Activated CD8-positive, alpha-beta memory T cell treated with anti-CD3 and anti-CD28 coated beads for 4 hours (primary cell): ENCODE measurements around the gene GABRP.
"Not testable (repeated sequence)": the region's sequence is repeated elsewhere in the genome, so short reads cannot be mapped to it uniquely, and the experiment has no call there.

Experiments
- DNase-seq, 2 donors: peaks; one replicate each; pipeline ENCODE4 v3.0.0-alpha.2; 2020; ENCODE audit warnings: low read depth in 2 of 2

The GABRP gene

DNA sequence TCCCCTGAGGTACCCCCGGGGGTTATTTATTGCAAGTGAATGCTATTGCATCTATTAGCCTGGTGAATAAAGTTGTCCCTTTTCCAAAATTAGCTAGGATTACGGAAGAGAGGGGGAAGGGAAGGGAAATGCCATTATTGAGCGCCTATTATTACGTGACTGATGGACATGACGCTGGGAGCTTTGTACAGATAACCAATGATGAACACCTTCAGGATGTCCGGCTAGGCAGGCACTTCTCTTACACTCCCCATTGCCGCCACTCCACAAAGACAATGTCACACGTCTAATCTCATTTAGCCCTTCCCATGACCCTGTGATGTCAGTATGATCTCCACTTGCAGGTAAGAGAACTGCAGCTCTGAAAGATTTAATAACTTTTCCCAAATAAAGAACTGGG is 9.4 kb downstream of the GABRP start:
- DNase-seq = no peak

DNA sequence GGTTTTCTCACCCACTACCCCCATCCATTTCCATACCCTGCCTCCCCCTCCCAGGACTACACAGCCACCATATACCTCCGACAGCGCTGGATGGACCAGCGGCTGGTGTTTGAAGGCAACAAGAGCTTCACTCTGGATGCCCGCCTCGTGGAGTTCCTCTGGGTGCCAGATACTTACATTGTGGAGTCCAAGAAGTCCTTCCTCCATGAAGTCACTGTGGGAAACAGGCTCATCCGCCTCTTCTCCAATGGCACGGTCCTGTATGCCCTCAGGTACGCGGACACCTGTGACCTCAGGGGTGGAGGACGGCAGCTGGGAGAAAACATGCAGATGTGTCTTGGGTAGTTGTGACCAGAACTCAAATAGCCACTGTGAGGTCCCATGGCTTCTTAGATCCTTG is 11.6 kb downstream of the GABRP start:
- DNase-seq = no peak

DNA sequence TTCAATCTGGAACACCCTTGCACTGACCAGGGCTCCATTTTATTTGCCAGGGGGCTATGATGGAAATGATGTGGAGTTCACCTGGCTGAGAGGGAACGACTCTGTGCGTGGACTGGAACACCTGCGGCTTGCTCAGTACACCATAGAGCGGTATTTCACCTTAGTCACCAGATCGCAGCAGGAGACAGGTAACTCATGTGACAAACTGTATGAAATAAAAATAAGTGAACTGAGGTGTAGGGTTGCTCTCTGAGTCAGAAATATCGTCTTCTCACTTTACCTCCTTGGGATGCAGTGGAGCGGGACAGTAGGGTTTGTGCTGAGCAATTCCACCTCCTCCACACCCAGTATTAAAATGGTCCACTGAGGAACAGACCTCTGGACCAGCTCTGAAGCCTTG is 22.1 kb downstream of the GABRP start:
- no peak for DNase-seq

DNA sequence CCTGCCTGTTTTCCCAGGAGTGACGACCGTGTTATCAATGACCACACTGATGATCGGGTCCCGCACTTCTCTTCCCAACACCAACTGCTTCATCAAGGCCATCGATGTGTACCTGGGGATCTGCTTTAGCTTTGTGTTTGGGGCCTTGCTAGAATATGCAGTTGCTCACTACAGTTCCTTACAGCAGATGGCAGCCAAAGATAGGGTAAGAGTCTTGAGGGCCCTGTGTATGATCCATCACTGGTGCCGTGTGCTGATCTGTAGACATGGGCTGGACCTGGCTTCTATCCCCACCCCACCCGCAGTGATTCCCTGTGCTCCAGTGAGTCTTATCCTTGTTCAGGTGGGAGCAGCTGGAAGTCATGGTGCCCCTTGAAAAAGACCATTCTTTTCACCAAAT is 26.0 kb downstream of the GABRP start:
- DNase-seq = no peak

DNA sequence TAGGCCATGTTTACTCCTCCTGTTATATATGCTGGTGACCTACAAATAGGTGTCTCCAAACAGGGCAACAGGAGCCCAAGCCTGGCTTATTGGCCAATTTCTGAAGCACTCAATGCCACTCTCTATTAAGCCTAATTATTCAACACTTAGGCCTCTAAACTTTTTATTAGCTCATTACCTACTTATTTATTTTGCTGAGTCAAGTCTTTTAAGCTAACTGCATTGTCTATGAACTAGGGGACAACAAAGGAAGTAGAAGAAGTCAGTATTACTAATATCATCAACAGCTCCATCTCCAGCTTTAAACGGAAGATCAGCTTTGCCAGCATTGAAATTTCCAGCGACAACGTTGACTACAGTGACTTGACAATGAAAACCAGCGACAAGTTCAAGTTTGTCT is 28.2 kb downstream of the GABRP start:
- DNase-seq = no peak

DNA sequence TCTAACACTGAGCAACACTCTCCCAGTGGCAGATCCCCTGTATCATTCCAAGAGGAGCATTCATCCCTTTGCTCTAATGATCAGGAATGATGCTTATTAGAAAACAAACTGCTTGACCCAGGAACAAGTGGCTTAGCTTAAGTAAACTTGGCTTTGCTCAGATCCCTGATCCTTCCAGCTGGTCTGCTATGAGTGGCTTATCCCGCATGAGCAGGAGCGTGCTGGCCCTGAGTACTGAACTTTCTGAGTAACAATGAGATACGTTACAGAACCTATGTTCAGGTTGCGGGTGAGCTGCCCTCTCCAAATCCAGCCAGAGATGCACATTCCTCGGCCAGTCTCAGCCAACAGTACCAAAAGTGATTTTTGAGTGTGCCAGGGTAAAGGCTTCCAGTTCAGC is 29.7 kb downstream of the GABRP start:
- DNase-seq = no peak

DNA sequence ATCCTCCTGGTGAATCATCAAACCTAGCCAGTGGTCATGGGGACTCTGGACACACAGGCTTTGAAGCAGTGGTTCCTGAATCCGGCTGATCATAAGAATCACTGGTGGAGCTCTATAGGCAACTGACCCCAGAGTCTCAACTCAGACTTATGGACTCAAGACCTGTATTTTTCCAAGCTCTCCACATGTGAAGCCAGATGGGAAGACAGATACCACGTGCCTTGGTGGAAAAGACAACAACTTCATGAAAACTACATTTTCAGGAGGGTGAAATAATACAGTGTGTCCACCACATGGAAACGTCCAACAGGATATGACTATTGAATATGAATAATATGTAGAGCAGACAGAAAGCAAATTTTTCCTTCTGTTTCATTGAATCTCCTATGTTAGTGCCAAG is 33.7 kb downstream of the GABRP start:
- no peak for DNase-seq

DNA sequence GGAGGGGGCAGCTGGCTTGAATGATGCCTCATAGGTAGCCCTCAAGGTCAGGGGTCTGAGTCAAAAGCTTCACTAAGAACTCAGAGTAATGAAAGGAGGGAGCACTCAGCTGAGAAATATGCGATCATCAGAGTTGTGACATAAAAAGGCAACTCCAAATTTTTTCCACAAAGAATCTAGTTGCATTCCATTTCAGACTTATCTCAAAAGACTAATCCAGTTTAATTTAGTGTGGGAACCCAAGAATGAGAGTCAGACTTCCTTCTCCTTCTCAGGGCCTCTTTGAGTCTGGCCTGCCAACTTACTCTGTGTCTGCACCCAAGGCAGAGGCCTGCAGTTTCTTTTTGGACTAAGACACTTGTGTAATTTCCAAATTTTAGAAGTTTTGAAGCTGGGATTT is 34.7 kb downstream of the GABRP start:
- no peak for DNase-seq

DNA sequence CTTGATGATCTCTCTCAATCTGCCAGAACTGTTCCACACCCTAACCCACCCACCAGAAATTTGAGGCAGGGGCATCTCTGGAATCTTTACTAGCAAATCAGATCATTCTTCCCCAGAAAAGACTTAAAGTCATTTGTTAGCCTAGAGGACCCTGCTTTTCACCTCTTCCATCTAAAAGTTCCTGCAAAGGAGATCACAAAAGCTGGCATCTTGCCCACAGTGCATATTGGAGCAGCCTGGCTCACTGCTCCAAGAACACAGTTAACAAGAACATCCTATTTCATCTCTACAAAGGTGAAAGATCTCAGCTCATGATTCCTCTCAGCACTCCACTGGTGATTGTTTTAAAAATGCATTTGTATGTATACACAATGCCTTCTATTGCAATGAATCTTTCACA is 36.3 kb downstream of the GABRP start:
- DNase-seq = no peak

DNA sequence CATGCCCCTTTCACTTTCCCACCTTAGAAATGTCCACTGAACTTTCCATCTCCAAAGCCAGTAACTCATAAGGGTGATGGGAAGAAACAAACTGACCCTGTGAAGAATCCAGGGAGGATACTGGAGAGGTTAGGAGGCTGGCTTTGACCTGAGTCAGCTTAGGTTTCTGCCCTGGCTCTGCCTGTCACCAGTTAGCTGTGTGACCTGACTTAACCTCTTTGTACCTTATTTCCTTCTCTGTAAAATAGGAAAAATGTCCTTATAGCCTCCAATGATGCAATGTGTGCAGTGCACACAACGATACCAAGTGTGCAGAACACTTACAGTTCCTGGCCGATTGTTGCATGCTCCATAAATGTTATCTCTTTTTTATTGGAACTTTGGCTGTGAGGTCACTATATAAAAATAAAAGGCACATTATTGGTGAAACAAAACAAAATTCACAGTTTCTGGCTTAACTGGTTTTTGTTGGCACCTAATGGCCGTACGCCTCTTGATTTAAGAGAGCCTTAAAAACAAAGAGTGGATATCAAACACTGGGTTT is 37.8 kb downstream of the GABRP start:
- no peak for DNase-seq

DNA sequence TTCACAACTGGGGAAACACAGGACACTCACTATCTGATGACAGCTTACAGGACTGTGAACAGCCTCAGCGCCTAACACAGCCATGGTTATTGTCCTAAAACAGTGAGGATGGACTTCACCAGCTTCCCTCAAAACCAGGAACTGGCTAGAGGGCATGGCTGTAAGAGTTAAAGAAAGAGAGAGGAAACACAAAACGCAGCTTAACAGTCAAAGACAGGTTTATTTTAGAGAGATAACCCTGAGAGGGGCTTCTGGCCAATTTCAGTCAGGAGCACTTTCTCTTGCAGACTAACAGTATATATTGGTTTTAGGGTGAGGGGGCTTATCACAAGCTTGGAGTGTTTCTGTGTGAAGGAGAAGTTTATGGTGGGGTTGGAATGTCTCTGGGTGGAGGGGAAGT is 42.6 kb downstream of the GABRP start:
- no peak for DNase-seq

DNA sequence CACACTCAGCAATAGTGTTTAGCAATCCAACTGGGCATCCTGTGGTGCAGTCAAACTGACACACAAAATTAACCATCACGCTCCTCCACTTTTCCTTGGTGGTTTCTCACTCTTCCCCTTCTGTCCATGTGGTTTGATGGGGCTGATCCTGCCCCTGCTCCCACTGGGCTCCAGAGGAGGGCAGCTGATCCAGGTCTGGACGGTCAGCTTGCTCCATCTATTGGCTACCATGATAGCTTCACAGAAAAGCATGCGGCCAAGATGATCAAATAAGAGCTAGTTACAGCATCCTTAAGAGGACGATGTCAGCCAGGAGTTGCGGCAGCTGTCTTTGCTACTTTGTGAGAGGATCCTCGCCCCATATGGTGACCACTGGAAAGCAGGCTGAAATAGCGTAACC is 48.7 kb downstream of the GABRP start:
- DNase-seq = no peak

DNA sequence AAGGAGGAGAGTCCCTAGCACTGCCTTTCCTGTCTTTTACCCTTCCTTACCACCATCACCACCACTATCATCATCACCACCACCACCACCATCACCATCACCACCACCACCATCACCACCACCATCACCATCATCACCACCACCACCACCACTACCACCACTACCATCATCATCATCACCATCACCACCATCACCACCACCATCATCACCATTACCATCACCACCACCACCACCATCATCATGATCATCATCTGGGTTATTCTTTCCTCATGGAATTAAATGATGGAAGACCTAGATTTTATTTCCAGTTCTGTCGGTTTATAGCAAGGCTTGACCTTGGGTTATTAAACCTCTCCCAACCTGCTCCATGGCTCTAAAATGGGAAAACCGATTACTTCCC is 50.5 kb downstream of the GABRP start:
- DNase-seq = not testable (repeated sequence)

DNA sequence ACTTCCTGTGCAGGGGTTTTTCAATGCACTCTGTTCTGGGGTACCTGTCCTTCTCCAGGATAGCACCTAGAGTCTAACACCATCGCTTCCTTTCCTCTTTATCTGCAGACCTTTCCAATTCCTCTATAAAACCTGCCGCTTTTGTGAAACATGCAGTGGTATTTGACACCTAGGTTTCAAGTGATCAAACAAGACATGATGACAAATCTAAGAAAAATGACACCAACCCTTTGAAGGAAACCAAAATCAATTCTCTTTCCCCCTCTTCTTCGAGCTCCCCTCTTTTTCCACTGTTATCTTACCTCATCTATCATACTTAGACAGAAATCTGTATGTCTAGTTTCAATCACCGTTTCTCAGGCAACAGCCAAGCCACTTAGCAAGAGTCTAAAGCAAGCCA is 52.7 kb downstream of the GABRP start:
- no peak for DNase-seq

DNA sequence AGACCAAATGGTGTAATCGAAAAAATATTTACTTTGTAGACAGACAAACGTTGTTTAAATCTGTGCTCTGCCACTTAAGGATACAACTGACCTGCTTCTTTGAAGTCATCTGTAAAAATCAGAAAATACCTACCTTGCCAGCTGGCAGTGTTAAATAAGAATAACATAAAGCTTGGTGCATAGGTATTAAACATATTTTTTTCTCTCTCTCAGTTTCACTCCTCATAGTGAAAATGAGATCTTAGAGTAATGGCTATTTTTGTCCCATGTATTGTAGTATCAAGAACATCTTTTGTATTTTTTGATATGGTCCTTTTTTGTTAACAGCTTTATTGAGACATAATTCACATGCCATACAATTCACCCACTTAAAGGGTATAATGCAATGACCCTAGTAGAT is 60.3 kb downstream of the GABRP start:
- DNase-seq = no peak

DNA sequence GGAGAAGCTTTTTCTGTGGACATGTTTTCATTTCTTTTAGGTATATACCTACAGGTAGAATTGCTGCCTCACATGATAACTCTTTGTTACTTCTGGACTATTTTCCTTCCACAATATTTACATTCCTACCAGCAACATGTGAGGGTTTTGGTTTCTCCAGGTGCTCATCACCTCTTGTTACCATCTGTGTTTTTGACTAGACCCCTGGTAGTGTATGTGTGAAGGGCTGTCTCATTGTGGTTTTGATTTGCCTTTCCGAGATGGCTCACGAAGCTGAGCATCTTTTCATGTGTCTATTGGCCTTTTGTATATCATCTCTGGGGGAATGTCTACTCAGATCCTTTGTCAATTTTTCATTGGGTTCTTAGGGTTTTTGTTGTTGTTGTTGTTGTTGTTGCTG is 61.1 kb downstream of the GABRP start:
- DNase-seq = no peak

DNA sequence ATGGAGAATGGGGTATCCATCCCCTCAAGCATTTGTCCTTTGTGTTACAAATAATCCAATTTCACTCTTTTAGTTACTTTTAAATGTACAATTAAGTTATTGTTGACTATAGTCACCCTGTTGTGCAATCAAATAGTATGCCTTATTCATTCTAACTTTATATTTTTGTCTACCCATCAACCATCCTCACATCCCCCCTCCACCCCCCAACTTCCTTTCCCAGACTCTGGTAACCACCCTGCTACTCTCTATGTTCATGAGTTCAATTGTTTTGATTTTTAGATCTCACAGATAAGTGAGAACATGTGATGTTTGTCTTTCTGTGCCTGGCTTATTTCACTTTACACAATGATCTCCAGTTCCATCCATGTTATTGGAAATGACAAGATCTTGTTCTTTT is 62.9 kb downstream of the GABRP start:
- DNase-seq = no peak

DNA sequence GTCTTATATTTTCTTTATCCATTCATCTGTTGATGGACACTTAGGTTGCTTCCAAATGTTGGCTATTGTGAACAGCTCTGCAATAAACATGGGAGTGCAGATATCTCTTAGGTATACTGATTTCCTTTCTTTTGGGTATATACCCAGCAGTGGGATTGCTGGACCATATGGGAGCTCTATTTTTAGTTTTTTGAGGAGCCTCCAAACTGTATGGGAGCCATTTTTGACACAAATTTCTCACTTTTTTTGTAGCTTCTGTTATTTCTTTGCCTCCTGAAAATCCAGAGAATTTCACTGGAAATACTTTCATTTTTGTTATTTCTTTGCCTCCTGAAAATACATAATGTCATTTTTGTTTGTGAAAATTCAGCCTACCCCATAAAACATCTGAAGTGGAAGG is 63.3 kb downstream of the GABRP start:
- DNase-seq = no peak

DNA sequence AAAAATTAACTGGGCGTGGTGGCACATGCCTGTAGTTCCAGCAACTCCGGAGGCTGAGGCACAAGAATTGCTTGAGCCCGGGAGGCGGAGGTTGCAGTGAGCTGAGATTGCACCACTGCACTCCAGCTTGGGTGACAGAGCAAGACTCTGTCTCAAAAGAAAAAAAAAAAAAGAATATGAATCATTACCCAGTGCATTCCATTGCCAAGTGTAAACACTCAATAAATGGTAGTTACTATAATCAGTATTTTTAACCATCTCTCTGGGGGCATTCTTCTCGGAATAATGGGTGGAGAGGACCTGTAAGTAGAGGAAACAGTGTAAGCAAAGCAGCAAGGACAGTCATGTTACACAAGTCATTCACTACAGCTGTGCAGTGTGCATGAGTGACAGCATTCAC is 64.5 kb downstream of the GABRP start:
- no peak for DNase-seq

DNA sequence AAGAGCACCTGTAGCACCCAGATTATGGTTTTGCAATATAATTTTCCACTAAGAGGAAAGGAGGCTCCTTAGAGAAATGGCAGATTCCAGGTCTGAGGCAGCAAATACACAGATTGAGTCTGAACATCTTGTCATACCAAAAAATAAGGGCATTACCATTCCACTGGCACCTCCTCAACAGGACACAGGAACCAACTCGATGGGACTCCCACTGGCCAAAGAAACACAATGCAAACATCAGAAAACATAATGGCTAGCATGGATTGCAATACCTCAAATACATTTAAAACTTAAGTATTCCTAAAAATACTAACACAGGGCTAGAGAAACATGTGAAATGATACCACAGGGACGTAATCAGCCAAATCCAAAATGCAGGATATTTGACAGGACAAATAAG is 65.8 kb downstream of the GABRP start:
- DNase-seq = no peak

DNA sequence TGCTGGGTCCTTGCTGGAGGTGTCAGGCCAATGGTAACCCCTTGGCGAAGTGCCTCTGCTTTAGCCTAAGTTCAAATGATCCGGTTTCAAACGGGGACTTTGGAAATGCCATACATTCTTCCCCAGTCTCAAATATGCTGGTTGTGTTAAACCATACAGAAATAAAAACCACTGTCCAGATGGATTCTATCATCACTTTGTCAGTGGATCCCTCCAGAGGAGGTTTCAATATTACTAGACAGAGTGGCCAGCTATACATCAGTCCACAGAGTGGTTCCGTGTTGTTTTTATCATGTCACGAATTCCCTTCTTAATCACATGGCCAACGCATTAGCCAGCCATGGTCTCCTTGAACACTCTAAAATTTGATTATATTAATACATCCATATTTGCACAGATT is 71.0 kb downstream of the GABRP start:
- DNase-seq = no peak

DNA sequence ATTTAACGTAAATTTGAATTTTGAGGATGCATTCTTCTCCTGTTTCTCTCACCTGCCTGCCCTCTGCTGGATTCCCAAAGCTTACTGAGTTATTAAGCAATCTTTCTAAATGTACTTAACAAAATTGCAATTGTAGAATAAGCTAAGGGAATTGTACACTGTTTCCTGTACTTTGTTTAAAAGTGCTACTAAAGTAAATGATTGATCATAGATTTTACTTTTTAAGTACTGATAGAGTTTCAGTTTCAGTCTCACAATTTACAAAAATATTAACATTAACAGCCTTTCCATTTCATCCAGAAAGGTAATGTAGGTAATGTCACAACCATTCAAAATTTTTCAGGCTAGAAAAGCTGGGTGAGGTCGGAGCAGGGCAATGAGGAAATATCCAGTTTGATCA is 73.5 kb downstream of the GABRP start:
- DNase-seq = no peak

DNA sequence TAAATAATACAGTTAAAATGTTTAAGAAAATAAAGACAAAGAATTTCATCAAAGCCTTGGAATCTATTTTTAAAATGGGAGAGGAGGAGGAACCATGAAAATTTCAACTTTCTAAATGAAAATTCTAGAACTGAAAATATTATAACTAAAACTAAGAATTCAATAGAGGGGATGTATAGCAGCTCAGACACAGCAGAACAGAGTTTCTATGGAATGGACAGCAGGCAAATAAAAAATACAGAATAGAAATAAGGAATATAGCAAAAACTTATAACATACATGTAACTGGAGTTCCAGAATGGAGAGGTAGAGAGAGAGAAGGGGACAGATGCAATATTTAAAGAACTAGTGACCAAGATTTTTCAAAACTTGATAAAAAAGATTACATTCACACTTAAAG is 76.9 kb downstream of the GABRP start:
- no peak for DNase-seq

DNA sequence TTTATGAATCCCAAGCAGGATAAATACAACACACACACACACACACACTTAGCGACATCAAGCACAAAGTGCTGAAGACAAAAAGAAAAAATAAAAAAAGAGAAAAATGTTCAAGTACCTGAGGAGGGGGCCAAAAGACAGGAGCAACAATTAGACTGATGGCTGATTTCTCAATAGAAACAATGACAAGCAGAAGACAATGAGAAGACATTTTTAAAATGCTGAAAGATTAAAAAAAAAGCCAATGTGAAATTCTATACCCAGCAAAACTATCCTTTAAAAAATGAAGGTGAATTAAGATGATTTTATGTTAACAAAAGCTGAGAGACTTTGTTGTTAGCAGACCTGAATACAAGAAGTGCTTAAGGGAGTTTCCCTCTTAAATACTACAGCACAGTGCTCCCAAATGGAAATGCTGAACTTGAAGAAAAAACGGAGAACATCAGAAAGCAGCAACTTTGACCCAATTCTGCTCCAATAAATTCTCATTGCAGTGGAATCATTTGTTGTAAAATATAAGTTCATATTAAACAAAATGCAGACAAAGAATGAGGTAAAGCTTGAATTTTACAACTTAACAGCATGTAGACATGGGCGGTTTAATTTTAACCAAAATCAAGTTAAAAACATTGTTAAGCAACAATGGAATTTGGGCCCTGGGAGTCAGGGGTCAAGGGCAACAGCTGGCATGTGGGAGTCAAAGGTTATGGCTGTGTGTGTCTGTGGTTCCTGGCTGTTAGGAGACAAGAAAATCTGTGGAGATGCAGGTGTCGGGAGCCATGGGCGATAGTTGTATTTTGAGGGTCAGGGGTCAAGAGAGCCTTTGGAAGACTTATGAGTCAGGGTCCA is 77.5 kb downstream of the GABRP start:
- no peak for DNase-seq
